Measurements from ENCODE around the gene ZCCHC3.

DNA sequence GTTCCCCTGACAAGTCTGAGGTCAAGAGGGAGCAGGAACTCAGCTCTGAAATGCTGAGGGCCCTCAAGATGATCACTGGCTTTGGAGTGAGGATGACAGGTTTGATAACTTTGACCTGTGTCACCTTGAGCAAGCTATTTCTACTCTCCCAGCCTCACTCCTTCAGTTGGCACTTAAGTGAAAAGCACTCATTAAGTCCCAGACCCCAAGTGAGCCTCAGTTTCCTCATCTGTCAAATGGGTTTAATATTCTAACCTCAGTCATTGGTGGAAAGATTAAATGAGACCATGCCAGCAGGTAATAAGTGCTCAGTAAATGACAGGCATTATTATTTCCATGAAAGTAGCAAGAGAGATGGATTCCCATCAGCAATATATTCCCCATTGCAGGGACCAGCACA lies 25.8 kb upstream of the ZCCHC3 start:
- TF ChIP-seq, protein P1, sequence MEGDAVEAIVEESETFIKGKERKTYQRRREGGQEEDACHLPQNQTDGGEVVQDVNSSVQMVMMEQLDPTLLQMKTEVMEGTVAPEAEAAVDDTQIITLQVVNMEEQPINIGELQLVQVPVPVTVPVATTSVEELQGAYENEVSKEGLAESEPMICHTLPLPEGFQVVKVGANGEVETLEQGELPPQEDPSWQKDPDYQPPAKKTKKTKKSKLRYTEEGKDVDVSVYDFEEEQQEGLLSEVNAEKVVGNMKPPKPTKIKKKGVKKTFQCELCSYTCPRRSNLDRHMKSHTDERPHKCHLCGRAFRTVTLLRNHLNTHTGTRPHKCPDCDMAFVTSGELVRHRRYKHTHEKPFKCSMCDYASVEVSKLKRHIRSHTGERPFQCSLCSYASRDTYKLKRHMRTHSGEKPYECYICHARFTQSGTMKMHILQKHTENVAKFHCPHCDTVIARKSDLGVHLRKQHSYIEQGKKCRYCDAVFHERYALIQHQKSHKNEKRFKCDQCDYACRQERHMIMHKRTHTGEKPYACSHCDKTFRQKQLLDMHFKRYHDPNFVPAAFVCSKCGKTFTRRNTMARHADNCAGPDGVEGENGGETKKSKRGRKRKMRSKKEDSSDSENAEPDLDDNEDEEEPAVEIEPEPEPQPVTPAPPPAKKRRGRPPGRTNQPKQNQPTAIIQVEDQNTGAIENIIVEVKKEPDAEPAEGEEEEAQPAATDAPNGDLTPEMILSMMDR (IDR thresholded peaks at IDR 0.05), result no peak
- TF ChIP-seq POLR2A (IDR thresholded peaks at IDR 0.05), result no peak

All from testis (tissue), 2 donors.